UCSD-AML1 (cell line): ENCODE measurements around the gene ASF1B.
"Not testable (repeated sequence)": the region's sequence is repeated elsewhere in the genome, so short reads cannot be mapped to it uniquely, and the experiment has no call there.

Experiments
- DNase-seq: peaks from one replicate; lab custom pipeline; 2025; ENCODE audit not compliant: unreplicated experiment; lab: John Stamatoyannopoulos, UW

Gene ASF1B

DNA sequence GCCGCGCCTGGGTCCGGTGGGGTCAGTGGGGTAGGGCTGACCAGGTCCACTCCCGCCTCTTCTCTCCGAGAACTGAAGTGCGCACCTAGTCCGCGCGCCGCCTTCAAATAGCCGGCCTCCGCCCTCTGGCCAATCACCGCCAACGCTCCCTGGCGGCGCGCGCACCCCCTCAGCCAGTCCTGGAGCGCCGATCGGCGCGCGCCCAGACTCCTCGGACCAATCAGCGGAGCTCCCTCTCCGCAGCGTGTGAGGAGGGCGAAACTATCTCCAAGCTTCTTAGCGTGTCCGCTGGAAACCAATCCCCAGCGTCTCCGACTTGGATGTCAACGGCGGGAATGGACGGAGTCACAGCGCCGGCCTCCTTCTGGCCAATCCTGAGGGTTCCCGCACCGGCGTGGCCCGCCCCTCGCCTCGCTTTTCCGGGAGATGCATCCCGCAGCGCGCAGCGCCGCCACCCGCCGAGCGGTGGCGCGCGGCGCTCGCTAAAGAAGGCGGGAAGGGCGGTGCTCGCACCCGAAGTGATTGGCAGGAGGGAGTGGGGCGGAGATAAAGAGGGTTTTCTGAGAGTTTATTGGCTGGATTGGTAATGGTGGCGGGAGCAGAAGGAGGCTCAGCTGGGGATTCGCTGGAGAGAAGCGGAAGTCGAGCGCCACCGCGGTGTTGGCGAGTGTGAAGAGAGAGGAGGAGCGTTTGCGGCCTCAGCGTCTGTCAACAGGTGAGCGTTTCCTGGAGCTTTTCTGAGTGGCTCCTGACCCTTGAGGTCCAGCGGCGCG lies at the start of gene ASF1B:
Gene ASF1B (minus strand): TSS at position 81 of the 773 bp plus-strand sequence. CDS start 133 bp downstream, outside the sequence.
- DNase-seq, result peak; percentile 99

DNA sequence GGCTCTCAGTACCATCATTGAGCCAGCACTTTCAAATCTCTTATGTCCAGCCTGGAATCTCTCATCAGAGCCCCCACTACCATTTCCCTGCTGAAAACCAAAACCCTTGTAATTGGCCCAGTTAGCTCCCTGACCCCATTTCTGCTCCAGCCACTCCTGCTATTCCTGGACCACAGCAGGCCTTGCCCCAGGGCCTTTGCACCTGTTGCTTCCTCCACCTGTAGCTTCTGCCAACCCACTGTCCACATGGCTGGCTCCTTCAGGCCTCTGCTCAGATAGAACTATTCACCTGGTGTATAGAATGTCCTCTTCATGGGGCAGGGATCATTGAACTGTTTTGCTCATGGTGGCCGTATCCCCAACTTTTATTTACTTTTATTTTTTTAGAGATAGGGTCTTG lies 49.3 kb upstream of the ASF1B start:
- DNase-seq, result not testable (repeated sequence)

DNA sequence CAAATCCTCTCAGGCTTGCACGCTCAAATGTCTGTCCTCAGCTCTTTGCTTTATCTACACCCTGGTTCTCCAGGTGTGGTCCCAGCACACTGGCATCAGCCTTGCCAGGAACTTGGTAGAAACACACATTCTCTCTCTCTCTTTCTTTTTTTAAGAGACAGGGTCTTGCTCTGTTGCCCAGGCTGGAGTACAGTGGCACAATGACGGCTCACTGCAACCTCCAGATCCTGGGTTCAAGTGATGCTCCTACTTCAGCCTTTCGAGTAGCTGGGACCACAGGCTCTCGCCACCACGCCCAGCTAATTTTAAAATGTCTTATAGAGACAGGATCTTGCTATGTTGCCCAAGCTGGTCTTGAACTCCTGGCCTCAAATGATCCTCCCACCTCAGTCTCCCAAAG lies 48.8 kb upstream of the ASF1B start:
- no peak for DNase-seq

DNA sequence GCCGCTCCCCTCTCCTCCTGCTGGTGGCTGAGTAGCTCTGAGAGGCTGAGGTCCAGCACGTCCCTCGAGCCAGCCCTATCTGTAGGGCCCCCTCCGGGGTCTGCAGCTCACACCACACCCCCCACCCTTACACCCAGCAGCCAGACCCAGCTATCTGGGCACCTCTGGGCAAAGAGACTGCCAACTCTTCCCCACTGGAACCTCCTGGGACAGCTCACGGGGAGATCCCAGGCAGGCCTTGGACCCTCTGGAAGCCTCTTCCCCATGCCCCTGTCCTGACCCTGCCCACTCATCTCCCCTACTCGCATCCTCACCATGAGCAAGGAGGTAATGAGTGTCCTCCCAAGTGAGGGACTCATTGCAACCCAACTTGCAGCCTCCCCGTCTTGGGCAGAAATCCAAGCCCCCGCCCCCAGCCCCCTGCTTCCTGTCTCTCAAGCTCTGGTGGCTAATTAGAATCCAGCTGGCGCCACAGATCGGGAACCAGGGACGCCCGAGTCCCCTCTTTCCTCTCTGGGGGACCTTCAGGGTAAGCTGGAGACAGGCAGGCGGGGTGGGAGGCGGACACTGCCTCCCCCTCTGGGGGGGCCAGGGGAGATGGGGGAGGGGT lies 47.5 kb upstream of the ASF1B start:
- DNase-seq, result no peak

DNA sequence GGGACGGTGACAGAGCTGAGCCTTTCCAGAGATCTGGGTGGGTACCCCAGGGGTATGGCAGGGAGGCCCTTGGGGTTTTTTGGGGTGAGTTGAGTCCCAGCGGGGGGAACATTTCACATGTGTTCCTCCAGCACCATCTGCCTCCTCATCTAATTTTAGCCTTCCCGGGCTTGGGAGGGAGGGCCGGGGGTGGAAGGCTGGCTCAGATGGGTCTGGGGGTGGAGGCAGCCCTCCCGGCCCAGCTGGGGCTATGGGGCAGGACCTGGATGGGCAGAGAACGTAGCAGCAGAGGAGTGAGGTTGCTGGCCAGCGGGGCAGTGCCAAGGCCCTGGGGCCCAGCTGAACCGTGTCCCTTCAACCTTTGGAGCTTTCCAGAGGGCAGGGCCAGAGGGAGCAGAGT lies 46.1 kb upstream of the ASF1B start:
- no peak for DNase-seq

DNA sequence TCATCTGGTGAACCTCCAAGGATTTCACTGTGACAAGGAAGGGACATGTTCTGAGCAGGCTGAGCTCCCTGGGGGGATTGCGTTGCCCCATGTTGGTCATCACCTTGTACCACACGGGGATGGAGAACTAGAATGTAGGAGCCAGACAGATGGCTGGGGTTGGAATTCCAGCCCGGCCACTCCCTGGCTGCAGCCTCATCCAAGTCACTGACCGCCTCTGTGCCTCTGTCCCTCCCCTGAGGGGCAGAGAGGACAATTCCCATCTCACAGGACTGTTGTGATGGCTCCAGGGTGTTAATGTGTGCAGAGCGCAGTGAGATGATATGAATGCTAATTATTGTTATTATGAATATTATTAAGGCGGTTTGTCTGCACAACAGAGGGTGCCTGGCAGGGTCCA lies 45.5 kb upstream of the ASF1B start:
- DNase-seq, result no peak

DNA sequence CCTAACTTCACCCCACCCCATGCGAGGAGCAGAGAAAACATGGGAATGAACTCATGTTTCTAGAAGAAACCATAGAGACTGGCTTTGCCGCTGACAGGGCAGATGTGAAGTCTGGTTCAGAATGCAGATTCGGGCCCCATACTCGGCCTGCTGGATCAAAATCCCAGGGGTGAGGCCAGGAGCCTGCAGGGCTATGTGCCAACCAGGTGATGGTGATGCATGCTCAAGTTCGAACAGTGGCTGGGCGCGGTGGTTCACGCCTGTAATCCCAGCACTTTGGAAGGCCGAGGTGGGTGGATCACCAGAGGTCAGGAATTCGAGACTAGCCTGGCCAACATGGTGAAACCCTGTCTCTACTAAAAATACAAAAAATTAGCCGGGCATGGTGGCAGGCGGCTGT lies 44.8 kb upstream of the ASF1B start:
- DNase-seq, result not testable (repeated sequence)

DNA sequence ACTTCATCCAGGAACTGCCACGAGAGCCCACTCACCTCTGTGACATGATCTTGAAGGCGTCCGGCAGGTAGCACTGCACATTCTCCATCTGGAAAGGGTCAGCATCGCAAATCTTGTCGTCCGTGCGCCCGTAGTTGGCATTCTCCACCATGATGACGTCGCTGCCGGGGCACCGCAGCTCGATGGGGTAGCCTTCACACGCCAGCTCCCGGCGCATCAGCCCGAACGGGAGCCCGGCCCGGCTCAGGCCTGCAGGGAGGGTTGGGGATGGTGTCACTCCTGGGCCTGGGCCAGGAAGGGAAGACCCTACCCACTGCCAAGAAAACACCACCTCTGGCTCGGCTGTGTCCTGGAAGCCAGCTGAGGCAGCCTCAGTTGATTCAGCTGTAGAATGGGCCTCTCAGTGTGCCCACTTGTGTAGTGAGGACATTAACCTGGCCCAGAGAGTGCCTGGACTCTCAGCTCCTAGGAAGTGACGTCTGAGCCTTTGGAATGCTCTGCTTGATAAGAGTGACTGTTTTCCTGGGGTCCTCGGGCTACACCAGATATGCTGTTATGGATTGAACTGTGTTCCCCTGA lies 41.2 kb upstream of the ASF1B start:
- DNase-seq, result no peak

DNA sequence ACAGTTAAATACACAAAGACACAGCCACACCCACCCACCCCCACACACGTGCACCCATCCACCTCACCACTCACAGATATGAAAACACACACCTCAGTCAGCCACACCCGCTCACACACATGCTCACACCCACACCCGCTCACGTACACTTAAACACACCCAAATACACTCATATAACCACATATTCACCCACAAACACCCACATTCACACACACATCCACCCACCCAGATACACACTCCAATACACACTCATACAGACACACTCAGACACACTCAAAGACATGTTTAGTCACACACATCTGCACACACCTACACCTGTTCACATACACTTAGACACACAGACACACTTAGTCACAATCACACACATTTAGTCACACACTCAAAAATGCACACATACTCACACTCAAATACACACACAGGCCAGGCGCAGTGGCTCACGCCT lies 39.0 kb upstream of the ASF1B start:
- no peak for DNase-seq

DNA sequence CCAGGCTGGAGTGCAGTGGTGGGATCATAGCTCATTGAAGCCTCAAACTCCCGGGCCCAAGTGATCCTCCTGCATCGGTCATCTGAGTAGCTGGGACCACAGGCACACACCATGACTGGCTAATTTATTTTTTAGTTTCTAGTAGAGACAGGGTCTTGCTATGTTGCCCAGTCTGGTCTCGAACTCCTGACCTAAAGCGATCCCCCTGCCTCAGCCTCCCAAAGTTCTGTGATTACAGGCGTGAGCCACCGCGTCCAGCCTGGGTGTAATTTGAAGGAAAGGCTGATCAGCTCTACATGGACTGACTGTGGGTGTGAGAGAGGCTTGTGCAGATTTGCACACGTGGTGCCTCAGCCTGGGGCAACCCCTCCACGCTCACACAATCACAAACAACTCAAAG lies 38.5 kb upstream of the ASF1B start:
- no peak for DNase-seq

DNA sequence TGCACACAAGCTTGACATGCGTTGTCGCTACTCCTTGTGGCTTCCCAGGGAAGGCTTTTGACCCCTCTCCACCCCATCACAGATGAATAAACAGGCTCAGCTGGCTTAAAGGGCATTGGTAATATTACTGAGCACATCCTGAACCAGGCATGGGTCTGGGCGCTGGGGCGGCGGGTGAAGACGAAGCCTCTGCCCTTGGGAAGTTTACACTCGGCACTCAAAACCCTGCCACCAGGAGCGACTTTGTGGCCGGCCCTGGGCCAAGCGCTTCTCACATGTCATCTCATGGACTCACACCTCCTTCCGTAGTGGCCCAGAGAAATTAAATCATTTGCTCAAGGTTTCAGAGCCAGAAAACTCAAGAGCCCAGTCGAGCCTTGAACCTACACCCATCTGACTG lies 32.6 kb upstream of the ASF1B start:
- DNase-seq, result no peak

DNA sequence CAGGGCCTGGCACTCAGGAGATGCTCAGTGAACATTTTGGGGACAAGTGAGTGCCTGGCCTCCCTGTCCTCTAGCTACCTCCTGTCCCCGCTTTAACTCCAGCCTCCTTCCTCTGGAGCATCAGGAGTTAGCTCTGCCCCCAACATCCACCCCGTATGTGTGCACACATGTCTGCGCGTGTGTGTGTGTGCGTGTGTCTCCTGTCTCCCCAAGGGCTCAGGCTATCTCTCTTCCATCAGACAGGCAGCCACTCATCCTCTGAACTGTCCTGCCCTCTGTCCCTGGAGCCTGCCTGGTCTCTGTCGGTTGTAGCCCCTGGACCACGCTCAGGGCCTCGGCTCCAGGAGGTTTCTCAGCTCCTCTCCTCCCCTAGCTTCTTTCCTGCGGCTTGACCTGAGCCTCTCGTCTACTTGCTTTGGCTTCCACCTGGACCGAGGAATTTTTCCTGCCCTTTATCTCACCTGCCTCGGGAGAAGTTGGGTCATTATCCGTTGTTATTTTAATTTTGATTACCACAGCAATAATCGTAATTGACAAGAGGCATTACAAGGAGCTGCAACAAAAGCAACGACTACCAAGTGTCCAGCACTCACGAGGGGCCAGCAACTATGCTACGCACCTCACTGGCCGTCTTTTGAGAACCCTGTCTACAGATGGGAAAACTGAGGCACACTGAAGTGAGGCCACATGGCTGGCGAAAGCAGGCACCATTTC lies 32.0 kb upstream of the ASF1B start:
- no peak for DNase-seq

DNA sequence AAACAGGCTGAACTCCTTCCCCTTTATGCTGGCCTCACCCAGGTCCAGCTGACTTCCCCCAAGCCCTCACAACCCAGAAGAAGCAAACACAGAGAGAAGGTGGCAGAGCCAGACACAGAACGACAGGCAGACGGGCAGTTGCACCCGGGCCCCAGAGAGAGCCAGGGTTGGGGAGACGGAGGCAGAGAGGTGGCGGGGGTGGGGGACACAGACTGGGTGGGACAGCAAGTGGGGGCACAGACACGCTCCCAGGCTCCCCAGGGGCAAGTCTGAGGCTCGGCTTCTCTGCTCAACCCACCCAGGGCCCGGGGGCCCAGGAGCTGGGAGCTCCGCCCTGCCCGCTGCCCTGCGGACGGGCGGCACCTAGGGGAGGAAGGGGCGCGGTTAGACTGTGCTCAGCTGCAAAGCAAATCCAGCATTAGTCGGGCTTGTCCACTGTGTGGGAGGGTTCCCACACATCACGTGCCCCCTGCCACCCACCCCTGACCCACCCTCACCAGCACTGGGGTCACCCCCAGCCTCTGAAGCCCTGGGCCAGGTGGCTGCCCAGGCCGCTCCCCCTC lies 31.3 kb upstream of the ASF1B start:
- no peak for DNase-seq

DNA sequence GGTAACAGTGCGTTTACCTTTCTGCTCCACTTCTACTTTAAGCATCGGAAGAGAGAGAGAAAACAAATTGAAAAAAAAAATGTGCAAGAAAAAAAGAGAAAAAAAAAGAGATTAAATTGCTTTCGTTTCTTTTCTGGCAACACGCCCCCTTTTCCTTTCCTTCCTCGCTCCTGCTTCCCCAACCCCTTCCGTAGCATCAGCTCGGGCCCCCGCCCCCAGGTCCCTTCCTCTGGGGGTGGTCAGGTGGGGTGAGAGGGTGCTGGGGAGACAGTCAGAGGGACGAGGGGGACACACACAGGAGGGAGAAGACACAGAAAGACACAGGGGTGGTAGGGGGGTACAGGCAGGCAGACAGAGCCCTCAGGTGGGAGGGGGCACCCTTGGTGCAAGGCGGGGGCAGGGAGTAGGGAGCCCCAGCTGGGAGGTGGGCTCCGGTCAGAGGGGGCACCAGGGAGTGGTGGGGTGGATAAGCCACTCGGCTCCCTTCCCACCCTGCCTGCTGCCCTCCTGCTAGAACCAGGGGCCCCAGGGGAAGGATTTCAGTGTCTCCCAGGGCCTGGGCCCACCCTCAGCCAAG lies 30.7 kb upstream of the ASF1B start:
- DNase-seq, result no peak

DNA sequence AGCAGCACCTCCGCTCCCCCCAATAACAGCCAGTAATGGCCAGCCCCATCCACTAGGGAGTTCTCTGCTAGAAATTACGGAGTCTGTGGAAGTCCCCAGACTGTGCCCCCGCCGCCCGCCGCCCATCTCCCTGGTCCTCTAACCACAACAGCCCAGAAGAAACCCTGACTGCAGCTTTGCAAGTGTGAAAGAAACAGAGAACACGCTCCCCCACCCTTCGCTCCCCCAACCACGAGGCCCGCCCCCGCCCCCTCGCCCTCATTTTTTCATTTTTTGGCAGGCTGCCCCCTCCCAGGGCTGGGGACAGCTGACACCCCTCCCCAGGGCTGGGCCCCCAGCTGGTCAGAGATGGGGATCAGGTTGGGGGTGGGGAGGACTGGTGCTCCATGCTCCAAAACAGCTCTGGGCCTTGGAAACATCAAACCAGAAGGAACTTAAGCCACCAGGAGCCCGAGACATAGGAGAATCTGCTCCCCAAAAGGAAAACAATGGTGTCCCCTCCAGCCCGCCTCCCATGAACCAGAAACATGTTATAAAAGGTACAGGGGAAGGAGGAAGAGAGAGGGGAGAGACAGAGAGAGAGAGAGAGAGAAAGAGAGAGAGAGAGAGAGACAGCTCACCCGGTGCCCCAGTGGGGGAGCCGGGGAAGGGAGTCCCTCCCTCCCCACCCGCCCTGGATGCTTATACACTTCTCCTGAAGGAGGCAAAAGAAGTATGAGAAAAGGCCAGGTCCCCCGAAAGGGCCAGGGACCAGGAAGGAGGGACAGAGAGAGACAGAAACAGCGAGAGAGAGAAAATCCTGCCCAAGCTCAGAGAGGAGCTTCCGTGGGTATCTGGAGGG lies 29.8 kb upstream of the ASF1B start:
- no peak for DNase-seq

DNA sequence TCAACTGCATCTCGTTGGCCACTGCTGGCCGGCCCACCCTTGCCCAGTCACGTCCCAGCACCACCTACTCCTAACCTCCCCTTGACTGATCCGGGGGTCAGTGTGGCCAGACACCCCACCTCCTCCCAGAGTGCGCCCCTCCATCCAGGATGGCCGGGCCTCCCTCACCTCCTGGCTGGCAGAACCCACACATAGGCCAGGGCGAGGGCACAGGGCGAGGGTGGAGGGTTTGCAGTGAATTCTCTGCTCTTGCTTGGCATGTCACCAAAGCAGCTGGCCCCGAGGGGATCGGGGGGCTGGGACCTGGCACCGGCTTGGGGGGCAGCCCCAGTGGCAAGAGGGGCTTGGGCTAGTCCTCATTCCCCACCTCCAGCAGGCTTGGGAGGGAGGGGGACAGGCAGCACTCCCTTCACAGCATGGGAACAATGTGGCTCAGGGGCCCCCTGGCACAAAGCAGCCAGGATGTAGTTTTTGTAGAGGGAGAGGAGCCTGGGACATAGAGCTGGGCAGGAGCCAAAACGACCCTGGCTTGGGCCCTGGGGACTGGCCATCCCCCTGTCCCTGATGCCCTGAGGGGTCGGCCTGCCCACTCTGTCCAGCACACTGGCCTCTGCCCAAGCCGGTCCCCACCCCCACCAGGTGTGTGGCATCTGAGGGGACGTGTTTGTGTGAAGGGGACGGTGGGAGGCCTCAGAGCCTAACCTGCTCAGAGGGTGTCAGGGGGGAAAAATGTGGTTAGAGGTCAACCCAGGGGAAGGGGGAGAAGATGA lies 28.5 kb upstream of the ASF1B start:
- no peak for DNase-seq

DNA sequence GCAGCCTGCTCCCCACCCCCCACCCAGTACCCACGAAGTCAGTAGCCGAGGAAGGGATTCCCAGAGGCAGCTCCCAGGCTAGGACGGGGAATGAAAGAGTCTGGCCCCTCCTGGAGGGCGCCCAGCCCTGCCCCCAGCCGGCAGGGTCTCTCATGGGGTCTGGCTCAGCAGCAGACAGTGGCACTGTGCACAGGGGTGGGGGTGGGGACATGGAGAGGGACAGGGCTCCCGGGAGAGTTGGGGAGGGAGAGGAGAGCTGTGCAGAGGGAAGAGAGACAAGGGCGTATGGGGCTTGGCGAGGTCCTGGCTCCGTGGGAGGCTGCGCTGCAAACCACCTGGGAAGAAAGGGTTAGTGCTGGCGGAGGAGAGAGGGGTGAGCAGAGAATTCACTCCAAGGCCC lies 27.7 kb upstream of the ASF1B start:
- no peak for DNase-seq

DNA sequence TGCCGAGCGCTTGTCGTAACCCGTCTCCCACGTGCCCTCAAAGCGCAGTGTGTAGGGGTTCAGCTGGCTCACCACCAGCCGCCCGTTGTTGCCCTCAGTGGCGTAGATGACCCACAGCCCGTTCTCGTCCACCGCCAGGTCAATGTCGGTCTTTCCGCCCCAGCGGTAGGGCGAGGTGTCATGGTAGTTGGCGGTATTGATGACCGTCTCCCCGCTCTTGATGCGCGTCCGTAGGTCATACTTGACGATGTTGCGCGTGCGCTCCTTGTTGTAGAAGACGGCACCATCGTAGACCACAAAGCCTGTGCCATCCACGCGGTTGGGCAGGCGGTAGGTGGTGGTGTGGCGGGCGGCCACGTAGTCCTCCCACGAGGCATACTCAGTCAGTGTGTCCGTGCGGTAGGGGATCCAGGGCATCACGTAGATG lies 26.5 kb upstream of the ASF1B start:
- DNase-seq, result no peak

DNA sequence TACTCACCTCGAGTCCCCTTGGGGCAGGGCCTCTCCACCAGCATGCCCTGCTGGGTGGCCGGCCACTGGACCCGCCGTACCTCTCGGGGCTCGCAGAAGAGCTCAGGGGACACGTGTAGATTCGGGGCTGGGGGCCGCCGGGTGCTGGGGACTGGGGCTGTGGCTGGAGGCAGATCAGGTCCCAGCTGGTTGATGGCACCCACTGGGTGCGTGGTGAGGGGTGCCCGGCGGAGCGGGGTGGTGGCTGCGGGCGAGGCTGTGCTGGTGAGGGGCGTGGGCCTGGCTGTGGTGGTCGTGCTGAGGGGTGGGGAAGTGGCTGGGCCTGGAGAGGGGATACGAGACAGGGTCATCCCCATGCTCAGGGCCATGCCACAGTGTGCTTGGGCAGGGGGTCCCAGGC lies 24.9 kb upstream of the ASF1B start:
- DNase-seq, result no peak
